Psoas muscle (tissue), 8 donors: ENCODE data around the gene DAPP1. TPM values are rescaled to one million over a fixed set of nuclear protein-coding genes. Genes with fewer than 3 reads are reported as not detected.
"Not testable (repeated sequence)": the region's sequence is repeated elsewhere in the genome, so short reads cannot be mapped to it uniquely, and the experiment has no call there.

Source experiments
- ATAC-seq, 4 donors: fragments of 200-7000 bp; cut with Tn5 transposase; one replicate each; pipeline ENCODE4 v1.9.1; 2020; ENCODE audit warnings: moderate library complexity in 3 of 4, mild to moderate bottlenecking in 2 of 4
- DNase-seq, 2 donors: peaks; one replicate each; pipeline ENCODE4 v3.0.0-alpha.2; 2020
- H3K27ac ChIP-seq: fragments of 200-600 bp; one replicate; pipeline ENCODE4 v1.8.0; 2022
- H3K27me3 ChIP-seq, 3 donors: fragments of 200-600 bp in 1 of 3; one replicate each; pipeline versions ENCODE4 v1.6.1 to v1.8.0; 2013 to 2022; ENCODE audit warnings: low read length in 2 of 3, mild to moderate bottlenecking in 2 of 3, moderate library complexity in 1 of 3; ENCODE audit not compliant: insufficient read depth in 3 of 3
- H3K36me3 ChIP-seq, 2 donors: fragments of 200-600 bp in 1 of 2; one replicate each; pipeline versions ENCODE4 v1.6.1 to v1.8.0; 2013 to 2022; ENCODE audit warnings: low read depth in 1 of 2, mild to moderate bottlenecking in 1 of 2, moderate library complexity in 1 of 2; ENCODE audit not compliant: insufficient read depth in 1 of 2
- H3K4me1 ChIP-seq: fragments of 200-600 bp; one replicate; pipeline ENCODE4 v1.8.0; 2022
- H3K4me3 ChIP-seq: fragments of 200-600 bp; one replicate; pipeline ENCODE4 v1.8.0; 2022; ENCODE audit warnings: mild to moderate bottlenecking
- H3K9me3 ChIP-seq: fragments of 200-600 bp; one replicate; pipeline ENCODE4 v1.8.0; 2022
- WGBS, 3 donors: extraction: QIAGEN DNeasy Blood & Tissue Kit; methylation state at CpG; one replicate each; pipeline versions ENCODE4 v1.1.6 to v1.1.7; 2013; 5-methylcytosine and 5-hydroxymethylcytosine counted together
- intact Hi-C, 2 donors: fragments of 100-400 bp; cut with DNase I; formaldehyde crosslinking; loops; one replicate each; pipeline versions ENCODE4 v1.11.0 to v1.14.2; 2022
- polyA plus RNA-seq, 3 donors: library from polyadenylated mRNA; stranded (reverse); fragments of 200-250 nt; gene quantifications; one replicate each; pipeline ENCODE4 v1.2.3, GENCODE V29; 2013
- total RNA-seq, 4 donors: library from RNA; stranded (reverse); fragmentation: NEBNext Ultra II Directional in 2 of 4; extraction: Animal tissue kit (Norgen Biotek cat#: 25700) in 2 of 4; gene quantifications; one replicate each; pipeline versions ENCODE4 v1.2.1 to v1.2.4, GENCODE V29; 2021 to 2023
- TF ChIP-seq, protein P1 (sequence below): fragments of 200-600 bp; IDR thresholded peaks from one replicate; pipeline ENCODE4 v1.8.0; 2022; ENCODE audit warnings: antibody characterized with exemption
- donor health status: healthy with polysubstance abuse.
- donor health status: DM: no; HTN: no; CAD: no; lungs with moderate emphysema.
- donor health status: Bipolar disorder and iron deficiency.
- donor health status: healthy.
- donor health status: DM: yes; HTN: yes; CAD: no.
- donor health status: DM: no; HTN: no; CAD: no.
- donor health status: DM: no; HTN: no; CAD: no.
- donor health status: DM: yes; HTN: yes; CAD: no.

Gene DAPP1
- total and polyA plus RNA-seq, 7 donors: 0.06 to 1.3 (median 0.52) TPM

DNA sequence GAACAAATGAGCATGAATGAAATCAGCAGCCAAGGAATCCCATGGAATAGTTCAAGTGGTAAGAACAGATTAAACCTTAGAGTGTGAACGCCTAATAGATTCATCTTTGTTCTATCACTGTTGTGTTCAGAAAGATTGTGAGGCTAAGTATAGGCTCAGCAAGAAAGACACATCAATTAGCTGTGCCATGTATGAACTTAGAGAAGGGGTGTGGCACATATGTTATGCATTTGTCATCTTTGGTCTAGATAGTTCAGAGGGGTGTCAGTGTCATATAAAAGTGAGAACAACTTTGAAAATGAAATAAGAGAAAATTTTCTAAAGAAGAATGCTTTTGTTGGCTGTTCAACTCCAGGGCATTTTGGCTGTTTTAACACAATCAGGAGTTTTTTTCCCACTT, 9.4 kb downstream of the DAPP1 start:
- 89 to 94% (median 94%) methylated on average over 1 of the region's 1 CpG for WGBS, 3 donors
- ATAC-seq: no peak

DNA sequence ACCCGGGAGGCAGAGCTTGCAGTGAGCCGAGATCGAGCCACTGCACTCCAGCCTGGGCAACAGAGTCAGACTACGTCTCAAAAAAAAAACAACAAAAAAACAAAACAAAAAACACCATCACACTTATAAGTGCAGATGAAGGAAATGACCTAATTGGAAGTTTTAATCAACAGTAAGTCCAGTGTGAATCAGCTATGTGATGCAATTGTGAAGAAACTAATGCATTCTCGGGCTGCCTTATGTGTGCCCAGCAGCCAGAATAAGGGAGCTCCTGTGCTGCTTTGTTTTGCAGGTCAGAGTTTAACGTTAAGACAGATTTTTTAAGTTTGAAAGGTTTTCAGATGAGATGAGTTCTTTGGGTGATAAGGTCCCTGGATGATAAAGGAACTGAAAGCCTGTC, 10.8 kb downstream of the DAPP1 start:
- 88 to 92% (median 90%) methylated on average over 6 of the region's 6 CpGs for WGBS, 3 donors
- H3K9me3 ChIP-seq: no peaks in the 10 kb centered on the region
- H3K4me3 ChIP-seq: no peak overlapping the region
- no peaks in the 10 kb centered on the region for H3K4me1 ChIP-seq
- no peaks in the 10 kb centered on the region for H3K27me3 ChIP-seq
- intact Hi-C loops: no loop called here
- ATAC-seq (no peak), DNase-seq (no peak)
- no peaks in the 10 kb centered on the region for H3K36me3 ChIP-seq
- TF ChIP-seq, protein P1, sequence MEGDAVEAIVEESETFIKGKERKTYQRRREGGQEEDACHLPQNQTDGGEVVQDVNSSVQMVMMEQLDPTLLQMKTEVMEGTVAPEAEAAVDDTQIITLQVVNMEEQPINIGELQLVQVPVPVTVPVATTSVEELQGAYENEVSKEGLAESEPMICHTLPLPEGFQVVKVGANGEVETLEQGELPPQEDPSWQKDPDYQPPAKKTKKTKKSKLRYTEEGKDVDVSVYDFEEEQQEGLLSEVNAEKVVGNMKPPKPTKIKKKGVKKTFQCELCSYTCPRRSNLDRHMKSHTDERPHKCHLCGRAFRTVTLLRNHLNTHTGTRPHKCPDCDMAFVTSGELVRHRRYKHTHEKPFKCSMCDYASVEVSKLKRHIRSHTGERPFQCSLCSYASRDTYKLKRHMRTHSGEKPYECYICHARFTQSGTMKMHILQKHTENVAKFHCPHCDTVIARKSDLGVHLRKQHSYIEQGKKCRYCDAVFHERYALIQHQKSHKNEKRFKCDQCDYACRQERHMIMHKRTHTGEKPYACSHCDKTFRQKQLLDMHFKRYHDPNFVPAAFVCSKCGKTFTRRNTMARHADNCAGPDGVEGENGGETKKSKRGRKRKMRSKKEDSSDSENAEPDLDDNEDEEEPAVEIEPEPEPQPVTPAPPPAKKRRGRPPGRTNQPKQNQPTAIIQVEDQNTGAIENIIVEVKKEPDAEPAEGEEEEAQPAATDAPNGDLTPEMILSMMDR: no peak
- no peak overlapping the region for H3K27ac ChIP-seq

More for the DNA sequence above, 9.4 kb downstream of the DAPP1 start:
- H3K36me3 ChIP-seq: no peaks in the 10 kb centered on the region
- TF ChIP-seq, protein P1: no peak
- H3K4me1 ChIP-seq: no peaks in the 10 kb centered on the region
- no peak overlapping the region for H3K4me3 ChIP-seq
- no peaks in the 10 kb centered on the region for H3K9me3 ChIP-seq
- H3K27me3 ChIP-seq: no peaks in the 10 kb centered on the region
- no peak overlapping the region for H3K27ac ChIP-seq
- DNase-seq: no peak
- intact Hi-C loops: no loop called here

DNA sequence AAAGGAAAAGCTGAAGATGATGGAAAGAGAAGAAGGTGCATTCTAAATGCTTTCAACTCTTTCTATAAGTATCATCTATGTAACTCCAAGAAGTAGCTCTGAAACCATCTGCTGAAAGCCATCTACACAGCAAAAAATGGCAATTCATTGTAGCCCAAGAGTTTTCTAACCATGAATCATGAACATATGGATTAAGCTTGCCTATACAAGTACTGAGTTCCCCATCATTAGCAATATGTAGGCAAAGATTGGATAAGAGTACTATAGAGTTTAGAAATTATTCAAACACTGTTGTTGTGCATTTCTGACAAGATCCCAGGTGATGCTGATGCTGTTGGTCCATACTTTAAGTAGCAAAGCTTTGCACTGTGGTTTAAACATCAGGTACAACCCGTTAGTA, 11.2 kb downstream of the DAPP1 start:
- TF ChIP-seq, protein P1: no peak
- no peak overlapping the region for H3K27ac ChIP-seq
- no peaks in the 10 kb centered on the region for H3K9me3 ChIP-seq
- H3K4me3 ChIP-seq: no peak overlapping the region
- WGBS, 3 donors: 84 to 90% (median 87%) methylated on average over 1 of the region's 1 CpG
- no peaks in the 10 kb centered on the region for H3K36me3 ChIP-seq
- no peaks in the 10 kb centered on the region for H3K27me3 ChIP-seq
- no peaks in the 10 kb centered on the region for H3K4me1 ChIP-seq
- ATAC-seq: no peak
- DNase-seq: no peak
- intact Hi-C loops: no loop called here

DNA sequence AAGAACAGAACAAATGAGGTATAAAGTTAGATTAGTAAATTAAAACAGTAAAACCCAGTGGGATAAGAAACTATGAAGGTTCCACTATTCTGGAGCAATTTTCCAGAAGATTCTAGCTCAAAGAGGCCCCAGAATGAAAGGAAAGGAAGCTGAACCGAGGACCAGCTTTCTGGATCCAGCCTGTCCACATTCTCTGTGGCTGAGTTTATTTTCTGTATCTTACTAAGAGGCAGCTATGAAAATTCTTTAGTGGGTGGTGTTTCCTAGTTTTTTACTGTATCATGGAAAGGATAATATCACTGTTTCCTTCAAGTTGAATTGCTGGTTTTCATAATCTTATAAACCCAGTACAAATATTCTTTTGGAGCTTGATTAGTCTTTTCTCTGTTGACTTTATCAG, 11.8 kb downstream of the DAPP1 start:
- WGBS, 3 donors: 57 to 67% (median 66%) methylated on average over 1 of the region's 1 CpG
- ATAC-seq: no peak
- H3K27ac ChIP-seq: no peak overlapping the region
- H3K9me3 ChIP-seq: no peaks in the 10 kb centered on the region
- intact Hi-C loops: no loop called here
- no peak for DNase-seq
- H3K4me1 ChIP-seq: no peaks in the 10 kb centered on the region
- TF ChIP-seq, protein P1: no peak
- H3K36me3 ChIP-seq: no peaks in the 10 kb centered on the region
- no peak overlapping the region for H3K4me3 ChIP-seq
- no peaks in the 10 kb centered on the region for H3K27me3 ChIP-seq

DNA sequence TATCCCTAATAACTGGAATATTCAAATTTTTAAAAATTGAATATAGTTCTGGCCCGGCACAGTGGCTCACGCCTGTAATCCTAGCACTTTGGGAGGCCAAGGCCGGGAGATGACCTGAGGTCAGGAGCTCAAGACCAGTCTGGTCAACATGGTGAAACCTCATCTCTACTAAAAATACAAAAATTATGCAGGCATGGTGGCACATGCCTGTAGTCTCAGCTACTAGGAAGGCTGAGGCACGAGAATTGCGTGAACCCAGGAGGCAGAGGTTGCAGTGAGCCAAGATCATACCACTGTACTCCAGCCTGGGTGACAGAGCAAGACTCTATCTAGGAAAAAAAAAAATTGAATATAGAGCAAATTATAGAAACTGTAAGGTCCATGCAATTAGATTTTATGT, 13.4 kb downstream of the DAPP1 start:
- H3K36me3 ChIP-seq, intact Hi-C loops: not testable (repeated sequence)
- 52 to 79% (median 66%) methylated on average over 5 of the region's 5 CpGs for WGBS, 3 donors

More for the DNA sequence above, 13.4 kb downstream of the DAPP1 start:
- not testable (repeated sequence) for DNase-seq, H3K27ac ChIP-seq, H3K27me3 ChIP-seq, H3K9me3 ChIP-seq, H3K4me3 ChIP-seq, H3K4me1 ChIP-seq, ATAC-seq
